IMR-90 (cell line): ENCODE measurements around the gene UBR7. TPM values are rescaled to one million over a fixed set of nuclear protein-coding genes. Genes with fewer than 3 reads are reported as not detected.

Experiments
- ATAC-seq: fragments of 200-7000 bp; cut with Tn5 transposase; 2 replicates; pipeline ENCODE4 v1.9.1; 2020; ENCODE audit warnings: low read depth, mild to moderate bottlenecking, moderate library complexity
- BruUV-seq: library from RNA; stranded (reverse); fragments of 400-500 nt; replicated peaks from 2 replicates; lab custom pipeline; 2021; lab: Mats Ljungman, UMichigan
- CTCF ChIA-PET: fragments of 300-600 bp; formaldehyde crosslinking; extraction: SDS; loops from one replicate; lab custom pipeline; 2021; ENCODE audit warnings: antibody characterized with exemption; lab: Yijun Ruan, JAX
- POLR2A ChIA-PET: fragments of 300-600 bp; sonication (Branson Sonifier 250); formaldehyde crosslinking; loops from one replicate; lab custom pipeline; 2022; ENCODE audit warnings: antibody characterized with exemption; ENCODE audit not compliant: unreplicated experiment; lab: Charles Lee
- DNase-seq: peaks from one replicate; pipeline ENCODE4 v3.0.0; 2013
- H2AFZ ChIP-seq: replicated peaks from 2 replicates; pipeline ENCODE3; 2013; ENCODE audit warnings: low read length, mild to moderate bottlenecking; ENCODE audit not compliant: poor library complexity
- H2AK5ac ChIP-seq: 2 replicates; pipeline ENCODE4 v1.6.1; 2013; ENCODE audit warnings: low read depth, low read length, inconsistent platforms
- H2AK9ac ChIP-seq: replicated peaks from 2 replicates; pipeline ENCODE3; 2013; ENCODE audit warnings: mild to moderate bottlenecking, low read depth, low read length, moderate library complexity; ENCODE audit not compliant: poor library complexity
- H2BK120ac ChIP-seq: 2 replicates; pipeline ENCODE4 v1.6.1; 2013; ENCODE audit warnings: low read depth, low read length, inconsistent platforms
- H2BK15ac ChIP-seq: 3 replicates; pipeline ENCODE4 v1.6.1; 2013; ENCODE audit warnings: low read depth, low read length, inconsistent platforms
- H2BK20ac ChIP-seq: 2 replicates; pipeline ENCODE4 v1.6.1; 2013; ENCODE audit warnings: low read depth, mild to moderate bottlenecking, inconsistent platforms, low read length, moderate library complexity
- H2BK5ac ChIP-seq: 2 replicates; pipeline ENCODE4 v1.6.1; 2013; ENCODE audit warnings: mild to moderate bottlenecking, low read depth, low read length, inconsistent platforms; ENCODE audit not compliant: poor library complexity, severe bottlenecking
- H3K14ac ChIP-seq: replicated peaks from 2 replicates; pipeline ENCODE4 v1.6.1; 2013; ENCODE audit warnings: low read depth, low read length, inconsistent platforms
- H3K18ac ChIP-seq: 2 replicates; pipeline ENCODE4 v1.6.1; 2013; ENCODE audit warnings: low read depth, low read length, control low read depth
- H3K23ac ChIP-seq: 2 replicates; pipeline ENCODE4 v1.6.1; 2013; ENCODE audit warnings: low read depth, low read length, inconsistent platforms
- H3K27ac ChIP-seq: 2 replicates; pipeline ENCODE4 v1.5.1; 2013; ENCODE audit warnings: mild to moderate bottlenecking, control low read depth, low read length; ENCODE audit not compliant: insufficient read depth
- H3K27me3 ChIP-seq: 2 replicates; pipeline ENCODE4 v1.6.1; 2013; ENCODE audit warnings: low read length; ENCODE audit not compliant: control insufficient read depth, insufficient read depth
- H3K36me3 ChIP-seq: 2 replicates; pipeline ENCODE4 v1.6.1; 2013; ENCODE audit warnings: low read length, mixed read lengths; ENCODE audit not compliant: control insufficient read depth, insufficient read depth
- H3K4ac ChIP-seq: 2 replicates; pipeline ENCODE4 v1.6.1; 2013; ENCODE audit warnings: low read depth, low read length, inconsistent platforms
- H3K4me1 ChIP-seq: 2 replicates; pipeline ENCODE4 v1.6.1; 2013; ENCODE audit warnings: low read length, mixed read lengths; ENCODE audit not compliant: control insufficient read depth, insufficient read depth
- H3K4me2 ChIP-seq: 2 replicates; pipeline ENCODE4 v1.6.1; 2013; ENCODE audit warnings: low read depth, mild to moderate bottlenecking, control low read depth, low read length, moderate library complexity
- H3K4me3 ChIP-seq: 2 replicates; pipeline ENCODE4 v1.5.1; 2013; ENCODE audit warnings: low read depth, mild to moderate bottlenecking, control low read depth, low read length, moderate library complexity; ENCODE audit not compliant: insufficient read depth
- H3K56ac ChIP-seq: 2 replicates; pipeline ENCODE4 v1.6.1; 2013; ENCODE audit warnings: low read length, inconsistent platforms; ENCODE audit not compliant: insufficient read depth; ENCODE audit errors: extremely low read depth
- H3K79me1 ChIP-seq, 2 experiments: 2 replicates each; pipeline ENCODE4 v1.6.1; 2013; ENCODE audit warnings: low read length in 2 of 2, inconsistent platforms in 1 of 2, low read depth in 1 of 2
- H3K9ac ChIP-seq: 2 replicates; pipeline ENCODE4 v1.6.1; 2013; ENCODE audit warnings: low read depth, low read length, control low read depth
- H3K9me1 ChIP-seq: 2 replicates; pipeline ENCODE4 v1.6.1; 2013; ENCODE audit warnings: low read length, inconsistent platforms; ENCODE audit not compliant: insufficient read depth
- H3K9me3 ChIP-seq: 2 replicates; pipeline ENCODE4 v1.6.1; 2013; ENCODE audit warnings: low read length; ENCODE audit not compliant: control insufficient read depth, insufficient read depth
- H4K20me1 ChIP-seq: 2 replicates; pipeline ENCODE4 v1.6.1; 2013; ENCODE audit warnings: low read length, inconsistent platforms; ENCODE audit not compliant: insufficient read depth
- H4K5ac ChIP-seq: 2 replicates; pipeline ENCODE4 v1.6.1; 2013; ENCODE audit warnings: mild to moderate bottlenecking, low read depth, low read length, control low read depth
- H4K8ac ChIP-seq, 2 experiments: 2 replicates each; pipeline ENCODE4 v1.6.1; 2013; ENCODE audit warnings: low read depth in 2 of 2, low read length in 2 of 2, control low read depth in 1 of 2, inconsistent platforms in 1 of 2
- H4K91ac ChIP-seq: 2 replicates; pipeline ENCODE4 v1.6.1; 2013; ENCODE audit warnings: low read depth, low read length, inconsistent platforms; ENCODE audit not compliant: insufficient read depth
- CHD1 ChIP-seq: IDR thresholded peaks from 2 replicates; pipeline ENCODE4 v1.6.1; 2012; ENCODE audit warnings: low read depth, low read length, improper control_type of control experiment
- MAZ ChIP-seq: IDR thresholded peaks from 2 replicates; pipeline ENCODE4 v1.6.1; 2012; ENCODE audit warnings: low read depth, mild to moderate bottlenecking, low read length, improper control_type of control experiment, moderate library complexity, borderline replicate concordance
- NFE2L2 ChIP-seq: fragments of 150-350 bp; IDR thresholded peaks from 2 replicates; pipeline ENCODE4 v1.6.1; 2016; ENCODE audit warnings: low read depth, mild to moderate bottlenecking, low read length
- RCOR1 ChIP-seq: IDR thresholded peaks from 2 replicates; pipeline ENCODE4 v1.6.1; 2012; ENCODE audit warnings: mild to moderate bottlenecking, low read length, improper control_type of control experiment; ENCODE audit not compliant: insufficient replicate concordance
- SMC3 ChIP-seq: fragments of 150-350 bp; IDR thresholded peaks from 2 replicates; pipeline ENCODE4 v1.6.1; 2016; ENCODE audit warnings: low read depth, mild to moderate bottlenecking, antibody characterized with exemption, low read length, moderate library complexity
- WGBS, 2 experiments: methylation state at CpG; one replicate each; pipeline versions ENCODE4 v1.1.5 to v1.1.7; 2013; ENCODE audit warnings: missing lambda C conversion rate in 2 of 2; ENCODE audit not compliant: insufficient read length in 1 of 2; ENCODE audit errors: extremely low coverage in 2 of 2; 5-methylcytosine and 5-hydroxymethylcytosine counted together
- dilution Hi-C: fragments of 300-500 bp; cut with HindIII; formaldehyde crosslinking; loops from one replicate; pipeline ENCODE4 v1.14.3; 2018; ENCODE audit warnings: low sequenced_read_pairs; ENCODE audit not compliant: unreplicated experiment
- in situ Hi-C: fragments of 300-500 bp; cut with MboI; formaldehyde crosslinking; loops from 3 replicates; pipeline ENCODE4 v1.14.3; 2019; ENCODE audit warnings: low sequenced_read_pairs, inconsistent platforms, mixed read lengths
- intact Hi-C: fragments of 100-400 bp; cut with micrococcal nuclease; formaldehyde crosslinking; loops from 2 replicates; pipeline ENCODE4 v1.10.0; 2022
- polyA plus RNA-seq, 3 experiments: library from polyadenylated mRNA; depleted of rRNA; stranded (reverse); fragments of >200 nt; gene quantifications; 2 replicates each; pipeline ENCODE4 v1.2.3, GENCODE V29; 2012; ENCODE audit warnings: low replicate concordance in 1 of 3
- total RNA-seq: library from RNA; depleted of rRNA; stranded (reverse); fragments of >200 nt; gene quantifications from 2 replicates; pipeline ENCODE4 v1.2.3, GENCODE V29; 2012
- TF ChIP-seq, protein P1 (sequence below): conservative IDR thresholded peaks from 2 replicates; pipeline ENCODE4 v1.5.1; 2012; ENCODE audit warnings: mild to moderate bottlenecking, low read depth, low read length, improper control_type of control experiment
- TF ChIP-seq, protein P2 (sequence below): fragments of 150-350 bp; IDR thresholded peaks from 2 replicates; pipeline ENCODE4 v1.6.1; 2016; ENCODE audit warnings: low read depth, mild to moderate bottlenecking, low read length, moderate library complexity, borderline replicate concordance

The UBR7 gene
- total and polyA plus RNA-seq, 2 of the 4 experiments (the other 2 are of a cell fraction) = 24.2 to 29.4 TPM

DNA sequence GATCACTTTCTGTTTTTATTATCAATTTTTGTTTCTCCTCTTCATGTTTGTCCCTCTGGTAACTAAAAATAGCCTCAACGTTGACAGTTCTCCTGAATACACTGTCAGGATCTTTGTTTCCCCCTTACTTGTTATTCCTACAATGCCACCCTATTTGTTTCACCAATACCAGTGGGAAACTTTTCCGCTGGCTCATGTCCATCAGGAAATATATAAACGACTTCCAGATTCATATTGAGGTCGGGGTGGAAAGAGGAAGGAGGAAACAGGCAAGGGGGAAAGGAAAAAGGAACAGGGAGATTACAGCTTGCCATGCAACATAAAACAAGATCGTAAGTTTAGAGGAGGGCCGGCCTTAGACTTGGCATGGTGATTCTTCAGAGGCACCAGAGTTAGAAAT is 64.1 kb downstream of the UBR7 start:
- WGBS, 2 experiments = no CpG with 5 or more reads among the region's 6 CpGs
- no peaks in the 10 kb centered on the region; the same call in 1 of the 2 replicates for H4K20me1 ChIP-seq
- dilution Hi-C loops = no loop called here
- H3K27me3 ChIP-seq = no peaks in the 10 kb centered on the region
- no peak overlapping the region for H2AK5ac ChIP-seq
- peaks cover 7% of the 10 kb centered on the region for H3K9me1 ChIP-seq
- no peak overlapping the region for H2BK120ac ChIP-seq
- H3K4me2 ChIP-seq = no peak overlapping the region
- H3K56ac ChIP-seq = no peak overlapping the region
- no peak overlapping the region for H4K8ac ChIP-seq
- peaks cover 44 to 58% of the 10 kb centered on the region in 2 experiments for H3K79me1 ChIP-seq
- no peak overlapping the region for H2BK20ac ChIP-seq
- intact Hi-C loops = no loop called here
- no peak overlapping the region for H3K23ac ChIP-seq
- no peak overlapping the region for H2AK9ac ChIP-seq
- no peak overlapping the region for H3K27ac ChIP-seq
- no peaks in the 10 kb centered on the region for H3K9me3 ChIP-seq
- CTCF ChIA-PET = no interaction called here
- POLR2A ChIA-PET = no interaction called here
- H3K18ac ChIP-seq = no peak overlapping the region
- H2AFZ ChIP-seq = no peak overlapping the region
- DNase-seq (no peak), ATAC-seq (no peak)
- H4K91ac ChIP-seq = no peak overlapping the region
- H2BK5ac ChIP-seq = no peak overlapping the region
- H3K4me3 ChIP-seq = no peak overlapping the region
- no TSS peak for BruUV-seq
- H3K9ac ChIP-seq = no peak overlapping the region
- TF ChIP-seq, protein P1, sequence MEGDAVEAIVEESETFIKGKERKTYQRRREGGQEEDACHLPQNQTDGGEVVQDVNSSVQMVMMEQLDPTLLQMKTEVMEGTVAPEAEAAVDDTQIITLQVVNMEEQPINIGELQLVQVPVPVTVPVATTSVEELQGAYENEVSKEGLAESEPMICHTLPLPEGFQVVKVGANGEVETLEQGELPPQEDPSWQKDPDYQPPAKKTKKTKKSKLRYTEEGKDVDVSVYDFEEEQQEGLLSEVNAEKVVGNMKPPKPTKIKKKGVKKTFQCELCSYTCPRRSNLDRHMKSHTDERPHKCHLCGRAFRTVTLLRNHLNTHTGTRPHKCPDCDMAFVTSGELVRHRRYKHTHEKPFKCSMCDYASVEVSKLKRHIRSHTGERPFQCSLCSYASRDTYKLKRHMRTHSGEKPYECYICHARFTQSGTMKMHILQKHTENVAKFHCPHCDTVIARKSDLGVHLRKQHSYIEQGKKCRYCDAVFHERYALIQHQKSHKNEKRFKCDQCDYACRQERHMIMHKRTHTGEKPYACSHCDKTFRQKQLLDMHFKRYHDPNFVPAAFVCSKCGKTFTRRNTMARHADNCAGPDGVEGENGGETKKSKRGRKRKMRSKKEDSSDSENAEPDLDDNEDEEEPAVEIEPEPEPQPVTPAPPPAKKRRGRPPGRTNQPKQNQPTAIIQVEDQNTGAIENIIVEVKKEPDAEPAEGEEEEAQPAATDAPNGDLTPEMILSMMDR = no peak
- no peak for TF ChIP-seq NFE2L2
- TF ChIP-seq RCOR1 = no peak
- no peak for TF ChIP-seq CHD1
- no peak for TF ChIP-seq MAZ
- TF ChIP-seq, protein P2, sequence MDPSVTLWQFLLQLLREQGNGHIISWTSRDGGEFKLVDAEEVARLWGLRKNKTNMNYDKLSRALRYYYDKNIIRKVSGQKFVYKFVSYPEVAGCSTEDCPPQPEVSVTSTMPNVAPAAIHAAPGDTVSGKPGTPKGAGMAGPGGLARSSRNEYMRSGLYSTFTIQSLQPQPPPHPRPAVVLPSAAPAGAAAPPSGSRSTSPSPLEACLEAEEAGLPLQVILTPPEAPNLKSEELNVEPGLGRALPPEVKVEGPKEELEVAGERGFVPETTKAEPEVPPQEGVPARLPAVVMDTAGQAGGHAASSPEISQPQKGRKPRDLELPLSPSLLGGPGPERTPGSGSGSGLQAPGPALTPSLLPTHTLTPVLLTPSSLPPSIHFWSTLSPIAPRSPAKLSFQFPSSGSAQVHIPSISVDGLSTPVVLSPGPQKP = no peak
- TF ChIP-seq SMC3 = no peak
- H3K4me1 ChIP-seq = peaks cover 5% of the 10 kb centered on the region; the same call in 1 of the 2 replicates
- no peak overlapping the region for H3K4ac ChIP-seq
- no peak overlapping the region for H3K14ac ChIP-seq
- H3K36me3 ChIP-seq = peaks cover 5% of the 10 kb centered on the region
- H2BK15ac ChIP-seq = no peak overlapping the region
- in situ Hi-C loops = no loop called here
- H4K5ac ChIP-seq = no peak overlapping the region
